ELR (cell line): ENCODE data around the gene ADCY9.
"Not testable (repeated sequence)": the region's sequence is repeated elsewhere in the genome, so short reads cannot be mapped to it uniquely, and the experiment has no call there.

Experiments used
- DNase-seq: peaks from one replicate; pipeline ENCODE4 v3.0.0-alpha.2; 2015; ENCODE audit warnings: low read depth

Gene ADCY9

DNA sequence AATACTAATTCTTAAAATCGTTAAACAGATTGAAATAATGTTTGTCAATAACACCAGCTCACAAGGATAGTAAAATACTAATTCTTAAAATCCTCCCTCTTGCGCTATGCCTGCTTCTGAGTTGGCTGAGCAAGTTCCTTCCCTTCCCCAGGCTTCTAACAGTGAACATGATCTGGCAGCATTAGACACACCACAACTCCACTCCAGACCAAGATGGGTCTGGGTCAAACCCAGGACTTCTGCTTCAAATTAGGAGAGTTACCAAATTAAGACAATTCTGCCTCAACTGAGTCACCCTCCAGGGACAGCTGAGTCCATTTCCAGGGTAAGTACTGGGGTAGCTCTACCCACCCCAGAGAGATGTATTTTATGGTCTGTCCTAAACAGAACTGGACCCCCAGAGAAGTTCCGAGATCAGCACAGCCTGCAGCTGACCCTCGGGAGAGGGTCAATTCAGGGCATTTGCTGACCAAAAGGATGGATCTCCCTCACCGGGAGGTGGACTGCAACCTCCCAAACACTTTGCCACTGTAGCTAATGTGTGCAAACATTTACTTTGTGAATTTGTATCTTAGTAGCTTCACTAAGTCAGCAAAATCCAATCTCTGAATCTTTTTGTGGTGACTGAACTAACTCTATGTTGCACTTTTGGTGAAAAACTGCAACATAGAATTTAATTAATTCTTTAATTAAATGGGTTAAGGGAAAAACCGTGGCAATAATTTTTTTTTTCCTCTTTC is 48.8 kb downstream of the ADCY9 start:
- no peak for DNase-seq

DNA sequence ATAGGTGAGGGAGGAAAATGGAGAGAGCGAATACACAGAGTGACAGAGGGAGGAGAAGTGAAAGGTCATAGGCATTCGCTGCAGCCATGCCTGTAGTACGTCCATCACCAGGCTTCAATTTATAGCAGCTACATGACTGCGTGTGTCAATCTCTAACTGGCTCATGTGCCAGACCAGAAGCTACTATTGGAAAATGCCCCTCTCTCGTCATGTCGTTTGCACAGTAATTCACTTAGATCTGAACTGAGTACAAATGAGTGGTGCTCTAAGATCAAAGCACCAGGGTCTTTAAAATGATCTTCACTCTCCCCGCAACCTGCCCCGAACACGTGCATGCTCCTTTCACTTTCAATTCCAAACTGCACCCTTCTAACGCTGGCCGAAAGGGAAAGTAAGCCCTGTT is 51.3 kb downstream of the ADCY9 start:
- DNase-seq, result no peak

DNA sequence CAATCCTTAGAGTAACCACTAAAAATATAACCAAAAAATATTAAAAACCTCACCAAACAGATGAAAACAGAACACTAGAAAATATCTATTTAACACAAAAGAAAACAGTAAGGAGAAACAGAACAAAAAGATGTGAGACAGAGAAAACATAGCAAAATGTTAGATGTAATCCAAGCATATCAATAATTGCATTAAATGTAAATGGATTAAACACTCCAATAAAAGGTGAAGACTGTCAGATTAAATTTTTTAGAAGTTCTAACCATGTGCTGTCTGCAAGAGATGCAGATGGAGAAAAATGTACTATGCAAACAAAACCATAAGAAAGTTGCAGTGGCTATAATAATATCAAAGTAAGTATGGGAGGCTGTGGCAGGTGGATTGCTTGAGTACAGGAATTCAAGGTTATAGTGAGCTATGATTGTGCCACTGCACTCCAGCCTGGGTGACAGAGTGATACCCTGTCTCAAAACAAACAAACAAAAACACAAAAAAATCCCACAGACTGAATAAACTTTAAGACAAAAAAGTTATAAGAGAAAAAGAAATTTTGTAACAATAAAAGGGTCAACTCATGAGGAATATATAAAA is 53.9 kb downstream of the ADCY9 start:
- DNase-seq, result no peak

DNA sequence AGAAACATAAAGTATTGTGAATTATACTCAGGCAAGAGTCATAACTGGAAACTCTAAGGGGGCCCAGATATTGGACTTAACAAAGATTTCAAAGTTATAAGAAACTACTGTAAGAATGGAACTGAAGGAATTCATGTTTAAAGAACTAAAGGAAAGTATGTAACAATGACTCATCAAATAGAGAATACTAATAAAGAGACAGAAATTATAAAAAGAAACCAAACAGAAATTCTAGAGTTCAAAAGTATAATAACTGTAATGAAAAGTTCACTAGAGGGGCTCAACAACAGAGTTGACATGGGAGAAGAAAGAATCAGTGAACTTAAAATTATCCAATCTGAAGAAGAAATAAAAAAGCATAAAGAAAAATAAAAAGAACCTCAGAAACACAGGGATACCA is 55.4 kb downstream of the ADCY9 start:
- peak; percentile 16 for DNase-seq

DNA sequence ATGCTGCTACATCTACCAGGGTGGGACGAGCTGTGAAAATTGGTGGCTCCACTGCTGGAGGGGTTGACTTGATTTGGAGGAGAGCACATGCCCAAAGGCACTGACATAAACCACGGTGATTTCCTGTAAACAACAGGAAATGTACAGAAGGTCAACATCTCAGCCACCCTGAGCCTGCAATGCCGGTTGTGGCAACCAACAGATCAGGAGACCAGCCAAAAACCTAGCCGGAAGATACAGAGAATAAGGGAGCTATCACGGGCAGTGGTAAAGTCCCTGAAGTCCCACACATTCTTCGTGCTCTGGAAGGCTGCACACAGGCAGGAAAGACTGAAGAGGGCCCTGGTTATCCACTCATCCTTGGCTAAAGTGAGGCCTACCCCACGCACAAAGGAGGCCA is 56.2 kb downstream of the ADCY9 start:
- DNase-seq, result no peak

DNA sequence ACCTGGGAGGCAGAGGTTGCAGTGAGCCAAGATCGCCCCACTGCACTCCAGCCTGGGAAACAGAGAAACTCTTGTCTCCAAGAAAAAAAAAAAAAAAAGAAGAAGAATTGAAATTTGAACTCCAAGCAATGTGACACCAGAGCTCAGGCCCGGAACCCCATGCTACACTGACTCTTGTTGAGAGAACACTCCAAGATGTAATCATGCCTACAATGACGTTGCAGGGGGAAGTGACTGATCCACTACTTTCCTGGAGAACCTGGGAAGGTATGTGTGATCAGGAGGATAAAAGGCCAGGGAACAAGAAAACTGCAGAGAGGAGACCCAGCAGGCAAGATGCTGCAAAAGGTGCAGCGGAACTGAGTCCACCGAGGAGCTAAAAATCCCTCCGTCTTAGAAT is 57.9 kb downstream of the ADCY9 start:
- DNase-seq, result no peak

DNA sequence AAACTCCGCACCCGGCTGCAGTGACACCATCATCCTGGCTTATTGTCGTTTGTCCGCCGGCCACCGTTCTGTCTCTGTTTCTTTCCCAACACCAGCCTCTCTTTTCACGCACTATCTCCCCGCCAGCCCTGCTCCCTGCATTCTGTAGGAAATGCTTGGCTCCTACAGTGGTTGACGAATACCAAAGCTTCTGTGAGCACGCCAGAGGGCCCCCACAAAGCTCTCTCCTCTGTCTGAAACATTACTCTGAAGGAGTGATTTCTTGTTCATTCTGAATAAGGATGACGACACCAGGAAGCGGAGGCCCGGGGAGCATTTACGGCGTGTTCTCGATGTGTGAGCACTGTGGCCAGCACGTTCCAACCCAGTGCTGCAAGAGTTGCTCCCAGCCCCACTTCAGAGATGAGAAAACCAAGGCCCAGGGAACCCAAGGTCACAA is 58.8 kb downstream of the ADCY9 start:
- DNase-seq, result peak; percentile 72

DNA sequence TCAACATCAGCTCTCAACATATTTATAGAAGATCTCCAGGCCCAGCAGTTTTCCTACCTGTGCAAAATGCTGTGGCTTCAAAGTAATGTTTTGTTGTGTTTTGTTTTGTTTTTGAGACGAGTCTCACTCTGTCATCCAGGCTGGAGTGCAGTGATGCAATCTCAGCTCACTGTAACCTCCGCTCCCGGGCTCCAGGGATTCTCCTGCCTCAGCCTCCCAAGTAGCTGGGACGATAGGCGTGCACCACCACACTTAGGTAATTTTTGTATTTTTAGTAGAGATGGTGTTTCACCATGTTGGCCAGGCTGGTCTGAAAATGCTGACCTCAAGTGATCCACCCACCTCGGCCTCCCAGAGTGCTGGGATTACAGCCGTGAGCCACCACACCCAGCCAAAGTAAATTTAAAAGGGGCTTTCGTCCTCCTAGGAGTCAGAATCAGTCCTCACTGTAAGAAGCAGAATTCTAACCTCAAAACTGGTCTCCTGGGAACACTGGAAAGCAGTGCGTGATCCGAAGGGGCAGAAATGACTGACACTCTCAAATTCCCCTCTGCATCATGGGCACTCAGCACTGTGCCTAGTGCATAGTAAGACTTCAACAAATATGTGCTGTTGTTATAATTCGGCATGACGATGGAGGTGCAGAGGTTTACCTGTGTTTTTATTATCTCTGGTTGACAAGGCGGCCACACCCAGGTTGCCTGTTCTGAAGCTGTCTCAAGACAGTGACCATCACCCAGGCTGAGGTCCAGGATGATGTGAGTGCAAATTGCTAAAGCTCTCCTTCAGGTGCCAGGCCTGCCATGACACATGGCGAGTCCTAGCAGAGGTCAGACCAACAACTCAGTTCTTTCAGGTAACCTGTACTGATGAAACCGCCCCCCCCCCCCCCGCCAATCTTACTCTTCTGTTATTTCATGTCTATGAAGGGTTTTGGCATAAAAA is 59.8 kb downstream of the ADCY9 start:
- no peak for DNase-seq

DNA sequence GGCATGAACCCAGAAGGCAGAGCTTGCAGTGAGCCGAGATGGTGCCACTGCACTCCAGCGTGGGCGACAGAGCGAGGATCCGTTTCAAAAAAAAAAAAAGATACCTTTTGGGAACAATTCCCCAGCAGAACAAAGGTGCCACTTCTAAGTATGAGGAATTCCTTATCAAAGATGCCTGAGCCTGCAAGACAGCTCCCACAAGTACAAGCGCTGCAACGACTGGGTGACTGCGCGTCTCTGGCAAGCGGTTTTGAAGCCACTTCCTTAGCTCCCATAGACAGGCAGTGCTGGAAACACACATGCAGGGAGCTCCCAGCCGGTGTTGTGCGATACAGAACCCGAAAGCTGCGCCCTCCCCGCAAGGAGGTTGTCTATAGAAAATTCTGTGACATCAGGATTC is 60.5 kb downstream of the ADCY9 start:
- DNase-seq, result no peak

DNA sequence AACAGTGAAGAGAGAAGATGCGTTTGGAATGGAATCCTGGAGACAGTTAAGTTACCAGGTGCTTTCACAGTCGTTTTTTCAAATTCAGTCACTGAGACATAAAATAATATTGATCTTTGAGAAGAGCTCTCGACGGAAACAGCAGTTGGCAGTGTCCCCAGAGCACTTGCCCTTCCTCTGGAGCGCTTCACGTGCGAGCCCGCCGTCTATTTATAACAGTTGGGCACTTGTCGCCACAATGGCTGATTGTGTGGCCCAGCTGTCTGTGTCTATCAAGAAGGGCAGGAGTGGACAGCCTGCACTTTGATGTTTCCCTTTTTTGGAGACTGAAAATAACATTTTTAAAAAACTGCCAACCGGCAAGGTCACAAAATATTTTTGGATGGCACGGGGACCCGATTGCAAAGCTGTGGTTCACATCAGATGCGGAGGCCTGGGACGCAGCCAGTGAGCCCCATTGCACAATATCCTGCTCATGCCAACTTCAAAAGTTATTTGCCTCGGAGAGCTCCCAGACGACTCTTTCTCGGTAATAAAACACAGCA is 62.9 kb downstream of the ADCY9 start:
- DNase-seq, result peak; percentile 45

DNA sequence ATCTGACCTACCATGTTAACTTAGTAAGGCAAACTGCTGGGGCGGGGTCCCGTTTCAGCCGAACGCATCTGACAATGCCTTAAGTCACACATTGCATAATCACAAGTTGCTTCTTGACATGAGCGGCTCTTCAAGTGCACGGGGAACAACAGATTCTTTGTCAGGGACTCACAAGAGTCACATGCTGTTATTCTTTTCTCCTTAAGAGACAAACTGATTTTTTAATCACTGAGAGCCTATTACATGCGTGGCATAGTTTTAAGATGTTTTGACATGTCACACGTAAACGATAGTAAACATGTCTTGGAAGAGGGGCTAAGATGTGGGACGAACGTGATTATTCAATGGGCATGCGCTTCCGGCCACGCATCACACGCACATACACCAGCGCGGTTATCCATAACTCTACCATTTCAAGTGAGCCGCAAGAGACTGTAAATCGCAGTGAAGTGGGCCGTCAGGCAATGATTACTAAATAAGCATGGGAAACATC is 63.4 kb downstream of the ADCY9 start:
- peak; percentile 73 for DNase-seq

DNA sequence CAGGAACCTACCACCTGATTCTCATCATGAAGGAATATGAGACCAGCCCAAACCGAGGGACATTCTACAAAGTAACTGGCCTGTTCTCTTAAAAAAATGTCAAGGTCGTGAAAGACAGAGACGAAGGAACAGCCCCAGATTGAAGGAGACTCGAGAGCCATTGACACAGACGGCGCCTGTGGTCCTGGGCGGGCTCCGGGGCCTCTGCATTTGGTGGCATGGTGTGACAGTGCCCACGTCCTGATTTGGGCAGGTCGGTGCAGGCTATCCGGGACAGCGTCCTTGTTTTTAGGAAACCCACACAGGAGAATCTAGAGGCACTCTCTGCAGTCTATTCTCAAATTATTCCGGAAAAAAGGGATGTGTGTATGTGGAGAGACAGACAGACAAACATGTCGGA is 64.1 kb downstream of the ADCY9 start:
- DNase-seq, result no peak

DNA sequence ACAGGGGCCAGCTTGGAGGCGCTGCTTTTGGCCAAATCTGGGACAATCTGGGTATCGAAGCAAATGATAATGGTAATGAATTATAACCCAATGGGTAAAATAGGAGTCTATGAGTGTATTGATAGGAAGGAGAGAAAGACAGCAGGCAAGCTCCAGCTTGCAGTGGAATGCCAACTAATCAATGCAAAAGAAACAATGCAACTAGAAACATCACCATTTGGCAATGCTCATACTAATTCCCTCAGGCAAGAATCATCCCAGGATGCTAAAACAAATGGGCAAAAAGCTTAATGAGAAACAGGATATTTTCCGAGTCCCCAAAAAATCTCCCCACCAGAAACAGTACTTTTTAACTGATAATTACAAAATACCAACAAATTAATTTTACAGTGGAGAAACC is 64.7 kb downstream of the ADCY9 start:
- no peak for DNase-seq

DNA sequence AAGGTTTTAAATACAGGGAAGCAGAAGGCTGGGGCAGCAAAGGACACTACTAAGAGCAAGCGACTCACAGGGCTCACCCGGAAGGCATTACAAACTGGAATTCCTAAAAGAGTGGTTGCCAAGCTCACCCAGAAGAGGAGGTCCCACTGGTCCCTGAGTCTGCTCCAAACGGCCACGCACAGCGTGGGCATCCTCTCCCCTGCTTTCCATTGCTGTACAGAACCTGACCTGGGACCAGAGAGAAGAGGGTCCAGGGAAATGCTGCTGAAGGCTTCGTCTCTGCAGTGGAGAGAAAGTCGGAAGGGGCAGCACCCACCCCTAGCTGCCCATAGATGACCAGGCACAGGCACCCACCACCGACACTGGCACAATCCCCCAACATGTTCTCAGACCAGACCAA is 67.2 kb downstream of the ADCY9 start:
- DNase-seq, result no peak

DNA sequence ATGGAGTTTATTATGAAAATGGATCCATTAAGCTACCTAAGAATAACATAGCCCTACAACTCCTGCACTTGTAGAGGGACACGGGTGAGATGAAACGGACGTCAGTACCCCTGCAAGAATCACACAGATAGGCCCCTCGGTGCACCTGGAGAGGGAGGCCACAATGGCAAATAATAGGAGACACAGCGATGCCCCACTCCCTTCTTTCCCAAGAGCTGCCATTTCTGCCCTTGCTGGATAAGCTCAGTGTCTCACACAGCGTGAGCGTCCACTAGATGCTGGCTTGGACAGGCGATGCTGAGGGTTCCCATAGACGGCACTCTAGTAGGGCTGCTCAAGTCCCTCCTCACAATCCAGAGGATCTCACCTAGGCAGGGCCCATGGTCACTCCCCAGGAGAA is 67.8 kb downstream of the ADCY9 start:
- no peak for DNase-seq

DNA sequence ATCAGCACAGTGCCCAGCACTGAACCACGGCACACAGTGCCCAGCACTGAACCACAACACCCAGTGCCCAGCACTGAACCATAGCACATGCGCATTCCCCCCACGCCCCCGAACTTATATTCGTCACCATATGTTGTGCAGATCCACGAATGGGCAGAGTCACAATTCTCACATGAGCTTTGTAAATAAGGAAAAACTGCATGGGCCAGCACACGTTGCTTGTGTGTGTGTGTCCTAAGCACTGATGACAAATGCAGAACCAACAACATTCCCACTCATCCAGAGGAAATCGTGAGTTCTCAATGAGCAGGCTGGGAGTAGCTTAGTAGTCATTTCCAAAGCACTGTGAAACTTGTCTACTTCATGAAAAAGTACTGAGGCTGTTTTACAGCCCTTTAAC is 70.0 kb downstream of the ADCY9 start:
- DNase-seq, result no peak

DNA sequence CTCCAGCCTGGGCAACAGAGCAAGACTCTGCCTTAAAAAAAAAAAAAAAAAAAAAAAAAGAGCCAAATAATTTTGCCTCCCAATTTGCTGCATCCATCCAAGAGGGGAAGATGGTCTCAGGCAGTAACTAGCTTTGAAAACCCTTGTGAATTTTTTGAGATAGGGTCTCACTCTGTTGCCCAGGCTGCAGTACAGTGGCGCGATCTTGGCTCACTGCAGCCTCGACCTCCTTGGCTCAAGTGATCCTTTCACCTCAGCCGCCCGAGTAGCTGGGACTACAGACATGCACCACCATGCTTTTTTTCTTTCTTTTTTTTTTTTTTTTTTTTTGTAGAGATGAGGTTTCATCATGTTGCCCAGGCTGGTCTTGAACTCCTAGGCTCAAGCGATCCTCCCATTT is 70.7 kb downstream of the ADCY9 start:
- DNase-seq, result not testable (repeated sequence)

DNA sequence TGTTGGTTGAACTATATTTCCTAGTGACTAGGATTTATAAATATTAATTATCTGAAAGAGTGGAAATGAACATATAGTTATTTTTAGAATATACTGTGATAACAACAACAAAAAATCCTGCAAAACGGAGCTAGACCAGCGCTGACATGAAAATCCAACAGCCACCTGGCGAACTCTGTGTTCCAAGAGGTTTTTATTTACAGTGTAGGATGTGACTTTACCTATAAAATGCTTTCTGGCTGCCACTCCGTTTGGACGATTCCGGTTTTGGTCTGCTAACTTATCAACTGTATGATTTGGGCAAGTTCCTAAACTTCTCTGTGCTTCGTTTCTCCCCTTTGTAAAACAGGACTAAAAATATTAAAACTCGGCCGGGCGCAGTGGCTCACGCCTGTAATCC is 73.7 kb downstream of the ADCY9 start:
- no peak for DNase-seq

DNA sequence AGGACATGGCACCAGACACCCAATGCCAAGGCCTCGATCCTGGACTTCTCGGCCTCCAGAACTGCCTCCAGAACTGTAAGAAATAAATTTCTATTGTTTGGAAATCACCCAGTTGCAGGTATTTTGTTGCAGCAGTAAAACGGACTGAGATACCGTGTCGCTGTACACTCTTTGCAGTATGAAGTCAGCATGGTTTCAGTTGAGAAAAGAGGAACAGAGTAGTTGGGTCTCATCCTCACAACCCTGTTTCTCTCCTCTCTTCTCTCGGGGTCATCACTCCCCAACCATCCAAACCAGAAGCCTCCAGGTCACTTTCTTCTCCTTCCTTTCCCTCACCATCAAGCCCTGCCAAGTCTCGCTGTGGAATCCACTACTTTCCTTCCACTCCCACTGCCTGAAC is 77.8 kb downstream of the ADCY9 start:
- no peak for DNase-seq

DNA sequence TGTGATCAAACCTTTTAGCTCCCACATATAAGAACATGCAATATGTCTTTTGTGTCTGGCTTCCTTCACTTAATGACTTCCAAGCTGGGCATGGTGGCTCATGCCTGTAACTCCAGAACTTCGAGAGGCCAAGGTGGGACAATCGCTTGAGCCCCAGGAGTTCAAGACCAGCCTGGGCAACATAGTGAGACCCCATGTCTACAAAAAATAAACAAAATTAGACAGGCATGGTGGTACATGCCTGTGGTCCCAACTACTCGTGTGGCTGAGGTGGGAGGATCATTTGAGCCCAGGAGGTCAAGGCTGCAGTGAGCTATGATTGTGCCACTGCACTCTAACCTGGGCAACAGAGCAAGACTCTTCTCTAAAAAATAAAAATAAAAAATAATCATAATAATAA is 79.3 kb downstream of the ADCY9 start:
- DNase-seq, result not testable (repeated sequence)

DNA sequence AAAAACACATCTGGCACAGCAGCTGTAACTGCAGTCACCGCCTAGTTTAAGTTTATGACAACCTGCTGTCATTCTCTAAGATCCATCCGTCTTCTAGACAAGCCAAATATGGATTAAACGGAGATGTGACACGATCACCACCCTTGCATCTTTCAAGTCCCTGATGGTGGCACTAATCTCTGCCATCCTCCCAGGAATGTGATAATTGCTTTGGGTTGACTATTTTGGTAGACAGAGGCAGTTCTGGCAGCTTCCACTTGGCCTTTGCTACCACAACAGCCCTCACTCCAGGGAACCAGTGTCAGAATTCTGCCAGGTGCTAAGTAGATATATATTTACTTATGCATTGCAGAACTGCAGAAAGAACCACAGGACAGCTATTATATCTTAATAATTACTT is 81.3 kb downstream of the ADCY9 start:
- no peak for DNase-seq

DNA sequence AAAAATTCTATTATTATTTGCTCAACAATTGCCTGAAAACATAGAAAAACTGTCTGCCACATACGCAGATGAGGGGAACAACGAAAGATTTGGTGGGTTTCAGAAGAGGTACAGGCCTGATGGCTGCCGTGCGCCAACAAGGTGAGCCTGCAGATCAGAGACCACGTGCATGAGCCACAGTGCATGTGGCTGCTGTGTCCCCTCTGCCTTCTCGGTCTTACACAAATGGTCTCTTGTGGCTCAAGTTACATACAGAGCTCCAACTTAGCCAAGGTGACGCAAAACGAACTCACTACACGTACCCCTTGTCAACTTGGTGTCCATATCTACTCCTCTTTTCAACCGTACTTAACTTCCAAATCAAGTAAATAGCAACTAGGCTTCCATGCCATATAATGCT is 82.3 kb downstream of the ADCY9 start:
- no peak for DNase-seq

DNA sequence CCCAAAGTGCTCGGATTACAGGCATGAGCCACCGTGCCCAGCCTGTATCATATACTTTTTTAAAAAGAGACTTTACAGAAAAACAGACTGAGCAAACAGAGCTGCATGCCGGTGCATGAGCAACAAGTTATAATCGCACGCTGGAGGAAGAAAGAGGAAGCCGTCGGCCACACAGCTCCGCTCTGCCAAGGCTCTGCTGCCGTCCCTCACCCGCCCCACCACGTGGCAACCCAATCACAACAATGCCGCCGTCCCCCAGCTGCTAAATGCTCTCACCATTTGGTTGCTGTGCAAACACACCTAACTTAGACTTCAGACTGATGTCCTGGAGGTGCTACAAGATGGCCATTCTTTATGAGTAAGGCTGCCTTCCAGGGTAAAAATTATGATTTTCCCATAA is 83.5 kb downstream of the ADCY9 start:
- DNase-seq, result no peak
